H1 (cell line): ENCODE results near the gene CNTN6. TPM values are rescaled to one million over a fixed set of nuclear protein-coding genes. Genes with fewer than 3 reads are reported as not detected.

ENCODE experiments used
- CTCF ChIA-PET: fragments of 300-600 bp; sonication (Branson Sonifier 250); formaldehyde crosslinking; loops from one replicate; lab custom pipeline; 2021; ENCODE audit not compliant: partially characterized antibody; lab: Charles Lee
- POLR2A ChIA-PET: fragments of 300-600 bp; sonication (Branson Sonifier 250); formaldehyde crosslinking; loops from one replicate; lab custom pipeline; 2021; ENCODE audit warnings: inconsistent platforms; ENCODE audit not compliant: partially characterized antibody; lab: Charles Lee
- DNase-seq, 2 experiments: peaks; one replicate each; pipeline versions ENCODE4 v3.0.0 to v3.0.0-alpha.2; 2010 to 2022; ENCODE audit warnings: low spot score in 2 of 2, low read depth in 1 of 2, mixed read lengths in 1 of 2
- FAIRE-seq: peaks from 2 replicates; lab custom pipeline; 2011; peaks lifted over from hg19 to GRCh38; lab: Jason Lieb, UNC
- H2AFZ ChIP-seq: 2 replicates; pipeline ENCODE4 v1.8.1; 2012; ENCODE audit warnings: low read length, inconsistent platforms
- H2AK5ac ChIP-seq: 2 replicates; pipeline ENCODE4 v1.6.1; 2013; ENCODE audit warnings: low read depth, low read length
- H2BK120ac ChIP-seq: replicated peaks from 2 replicates; pipeline ENCODE3; 2013; ENCODE audit warnings: low read depth, low read length, inconsistent platforms
- H2BK12ac ChIP-seq: 2 replicates; pipeline ENCODE4 v1.6.1; 2013; ENCODE audit warnings: low read depth, low read length
- H2BK15ac ChIP-seq: 2 replicates; pipeline ENCODE4 v1.6.1; 2013; ENCODE audit warnings: low read length
- H2BK20ac ChIP-seq: 2 replicates; pipeline ENCODE4 v1.6.1; 2013; ENCODE audit warnings: low read length
- H2BK5ac ChIP-seq: 2 replicates; pipeline ENCODE4 v1.6.1; 2013; ENCODE audit warnings: low read depth, low read length
- H3K14ac ChIP-seq: 2 replicates; pipeline ENCODE4 v1.6.1; 2013; ENCODE audit warnings: inconsistent platforms; ENCODE audit not compliant: insufficient read length
- H3K18ac ChIP-seq: 2 replicates; pipeline ENCODE4 v1.6.1; 2013; ENCODE audit warnings: low read length; ENCODE audit errors: extremely low read depth
- H3K23ac ChIP-seq: 2 replicates; pipeline ENCODE4 v1.6.1; 2013; ENCODE audit warnings: inconsistent platforms; ENCODE audit not compliant: insufficient read length
- H3K23me2 ChIP-seq: 2 replicates; pipeline ENCODE4 v1.6.1; 2013; ENCODE audit warnings: low read depth, low read length
- H3K27ac ChIP-seq: 2 replicates; pipeline ENCODE4 v1.6.1; 2011; ENCODE audit warnings: low read depth, low read length, inconsistent platforms
- H3K27me3 ChIP-seq, 4 experiments: replicated peaks in 1 of 4; 1 replicate in 1 of 4; 2 replicates in 3 of 4; pipeline versions ENCODE4 v1.6.1 to v1.8.1; 2011 to 2013; ENCODE audit warnings: low read length in 3 of 4, mild to moderate bottlenecking in 3 of 4, inconsistent platforms in 2 of 4, mixed read lengths in 2 of 4, moderate library complexity in 1 of 4; ENCODE audit not compliant: control insufficient read depth in 3 of 4, insufficient read depth in 3 of 4; ENCODE audit errors: extremely low read depth in 1 of 4
- H3K36me3 ChIP-seq, 4 experiments: 2 replicates each; pipeline versions ENCODE4 v1.6.1 to v1.8.1; 2011 to 2013; ENCODE audit warnings: mild to moderate bottlenecking in 4 of 4, low read length in 3 of 4, moderate library complexity in 2 of 4, control low read depth in 1 of 4, inconsistent platforms in 1 of 4; ENCODE audit not compliant: insufficient read depth in 4 of 4, control insufficient read depth in 2 of 4
- H3K4ac ChIP-seq: replicated peaks from 2 replicates; pipeline ENCODE3; 2013; ENCODE audit warnings: low read length, low read depth, mixed read lengths, inconsistent platforms; ENCODE audit not compliant: insufficient read length
- H3K4me1 ChIP-seq, 4 experiments: replicated peaks in 1 of 4; 1 replicate in 1 of 4; 2 replicates in 3 of 4; pipeline versions ENCODE4 v1.6.1 to v1.8.1; 2011 to 2013; ENCODE audit warnings: low read length in 3 of 4, inconsistent platforms in 2 of 4, mixed read lengths in 1 of 4; ENCODE audit not compliant: insufficient read depth in 4 of 4, control insufficient read depth in 3 of 4
- H3K4me2 ChIP-seq, 2 experiments: 2 replicates each; pipeline versions ENCODE4 v1.6.1 to v1.8.1; 2011 to 2013; ENCODE audit warnings: low read depth in 2 of 2, low read length in 2 of 2, control low read depth in 1 of 2, inconsistent platforms in 1 of 2, mild to moderate bottlenecking in 1 of 2; ENCODE audit not compliant: insufficient read depth in 1 of 2
- H3K4me3 ChIP-seq, 4 experiments: fragments of 200-600, 300-600 bp in 1 of 4; sonication (generic), shearing (Covaris generic), sonication (Bioruptor Twin) in 1 of 4; 2 replicates each; pipeline versions ENCODE4 v1.5.1 to v1.8.1; 2011 to 2016; ENCODE audit warnings: low read length in 4 of 4, low read depth in 3 of 4, control low read depth in 2 of 4, inconsistent platforms in 2 of 4, mild to moderate bottlenecking in 2 of 4, mixed read lengths in 1 of 4, moderate library complexity in 1 of 4; ENCODE audit not compliant: insufficient read depth in 2 of 4; ENCODE audit errors: extremely low read depth in 1 of 4
- H3K56ac ChIP-seq: replicated peaks from 2 replicates; pipeline ENCODE3; 2013; ENCODE audit warnings: low read depth, mild to moderate bottlenecking, mixed read lengths, low read length, inconsistent platforms; ENCODE audit not compliant: insufficient read length
- H3K79me1 ChIP-seq: 2 replicates; pipeline ENCODE4 v1.6.1; 2013; ENCODE audit warnings: low read depth, low read length, control low read depth
- H3K79me2 ChIP-seq, 2 experiments: 2 replicates each; pipeline versions ENCODE4 v1.6.1 to v1.8.1; 2012 to 2013; ENCODE audit warnings: low read length in 2 of 2, mild to moderate bottlenecking in 2 of 2, inconsistent platforms in 1 of 2; ENCODE audit not compliant: insufficient read depth in 2 of 2, control insufficient read depth in 1 of 2
- H3K9ac ChIP-seq, 4 experiments: replicated peaks in 1 of 4; 1 replicate in 1 of 4; 2 replicates in 3 of 4; pipeline versions ENCODE4 v1.6.1 to v1.8.1; 2011 to 2013; ENCODE audit warnings: low read depth in 3 of 4, low read length in 3 of 4, control low read depth in 2 of 4, mild to moderate bottlenecking in 2 of 4, moderate library complexity in 2 of 4, inconsistent platforms in 1 of 4; ENCODE audit errors: extremely low read depth in 1 of 4
- H3K9me3 ChIP-seq, 2 experiments: 2 replicates each; pipeline versions ENCODE4 v1.6.1 to v1.8.1; 2012 to 2013; ENCODE audit warnings: mild to moderate bottlenecking in 2 of 2, moderate library complexity in 2 of 2, control low read depth in 1 of 2, inconsistent platforms in 1 of 2, low read depth in 1 of 2, low read length in 1 of 2, mixed read lengths in 1 of 2; ENCODE audit not compliant: insufficient read depth in 2 of 2
- H4K20me1 ChIP-seq, 2 experiments: replicated peaks in 1 of 2; 2 replicates each; pipeline versions ENCODE3 to v1.8.1; 2011 to 2013; ENCODE audit warnings: inconsistent platforms in 2 of 2, low read length in 2 of 2, mild to moderate bottlenecking in 1 of 2; ENCODE audit not compliant: insufficient read depth in 2 of 2, control insufficient read depth in 1 of 2
- H4K5ac ChIP-seq: 2 replicates; pipeline ENCODE4 v1.6.1; 2013; ENCODE audit warnings: low read length, low read depth, mixed read lengths, inconsistent platforms; ENCODE audit not compliant: insufficient read length
- H4K8ac ChIP-seq: 2 replicates; pipeline ENCODE4 v1.8.0; 2013; ENCODE audit warnings: mild to moderate bottlenecking, moderate library complexity, low read length, inconsistent platforms; ENCODE audit not compliant: insufficient read depth; ENCODE audit errors: extremely low read depth
- H4K91ac ChIP-seq: replicated peaks from 2 replicates; pipeline ENCODE3; 2013; ENCODE audit warnings: low read length, mixed read lengths, inconsistent platforms; ENCODE audit not compliant: insufficient read length
- SAP30 ChIP-seq: fragments of 300-600 bp; sonication (generic); IDR thresholded peaks from 2 replicates; pipeline ENCODE4 v1.7.1; 2012; ENCODE audit warnings: low read length, moderate library complexity, mild to moderate bottlenecking, inconsistent platforms; ENCODE audit not compliant: insufficient read depth, insufficient replicate concordance
- WGBS, 2 experiments: shearing (Covaris generic) in 1 of 2; methylation state at CpG; one replicate each; pipeline versions ENCODE4 v1.1.6 to v1.1.7; 2013 to 2015; ENCODE audit warnings: low lambda C conversion rate in 2 of 2, mixed read lengths in 2 of 2, inconsistent platforms in 1 of 2, low coverage in 1 of 2, missing lambda C conversion rate in 1 of 2; ENCODE audit not compliant: insufficient replicate concordance in 2 of 2, insufficient coverage in 1 of 2, insufficient read length in 1 of 2; ENCODE audit errors: extremely low coverage in 1 of 2, missing lambda C conversion rate in 1 of 2; 5-methylcytosine and 5-hydroxymethylcytosine counted together
- polyA plus RNA-seq, 7 experiments: library from polyadenylated mRNA; depleted of rRNA in 3 of 7; stranded (reverse) in 5 of 7; unstranded in 2 of 7; fragments of >200 nt in 5 of 7; fragments of 200-250 nt in 2 of 7; gene quantifications; 1 replicate in 5 of 7; 2 replicates in 1 of 7; 4 replicates in 1 of 7; pipeline versions ENCODE4 v1.2.1 to v1.2.3, GENCODE V29; 2011 to 2013; ENCODE audit warnings: missing spikeins in 2 of 7, mixed read lengths in 2 of 7
- total RNA-seq: library from RNA; stranded (reverse); fragmentation: NEBNext Ultra II Directional; extraction: Animal tissue kit (Norgen Biotek cat#: 25700); gene quantifications from 2 replicates; pipeline ENCODE4 v1.2.1, GENCODE V29; 2021

The CNTN6 gene
- total and polyA plus RNA-seq, 2 of the 8 experiments (the other 6 are each of a cell fraction or from before 2014, with no cell fraction given), result not detected

DNA sequence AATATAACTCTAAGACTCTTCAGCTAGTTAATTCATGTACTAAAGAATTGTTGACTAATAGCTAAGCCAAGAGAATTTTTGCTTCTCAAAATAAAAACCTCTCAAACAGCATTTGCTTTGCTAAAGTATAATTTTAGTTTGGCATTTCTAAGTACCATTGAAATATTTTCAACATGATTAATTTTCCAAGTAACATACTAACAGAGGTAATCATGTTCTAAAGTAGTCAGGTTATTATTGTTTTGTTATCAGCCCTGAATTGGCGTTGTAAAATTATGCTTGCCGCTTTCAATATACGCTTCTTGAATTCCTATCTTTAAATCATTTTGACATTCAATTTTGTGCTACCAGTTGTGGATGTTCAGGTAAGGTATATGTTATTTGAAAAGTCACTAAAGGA is 134.3 kb downstream of the CNTN6 start:
- Histone ChIP-seq H3K9ac (no peak overlapping the region), H3K4ac (no peak overlapping the region), H4K20me1 (no peaks in the 10 kb centered on the region), H2BK20ac (no peak overlapping the region), H2BK12ac (no peak overlapping the region), H3K36me3 (no peaks in the 10 kb centered on the region), H3K4me3 (no peak overlapping the region), H3K56ac (no peak overlapping the region), H2BK5ac (no peak overlapping the region), H2AK5ac (no peak overlapping the region), H4K8ac (no peak overlapping the region), H3K4me2 (no peak overlapping the region), H3K18ac (no peak overlapping the region), H3K27ac (no peak overlapping the region), H4K91ac (no peak overlapping the region), H2BK15ac (no peak overlapping the region), H2AFZ (no peak overlapping the region), H3K4me1 (no peaks in the 10 kb centered on the region), H3K79me2 (no peaks in the 10 kb centered on the region), H3K23me2 (no peaks in the 10 kb centered on the region), H3K9me3 (no peaks in the 10 kb centered on the region), H4K5ac (no peak overlapping the region), H3K14ac (no peak overlapping the region), H2BK120ac (no peak overlapping the region), H3K27me3 (no peaks in the 10 kb centered on the region), H3K23ac (no peak overlapping the region), H3K79me1 (no peaks in the 10 kb centered on the region)
- CTCF ChIA-PET, result no interaction called here
- FAIRE-seq, result no peak
- WGBS, 2 experiments, result 95% methylated on average over 3 of the region's 3 CpGs; no CpG with 5 or more reads in 1 of the 2 experiments
- no peak for DNase-seq
- POLR2A ChIA-PET, result no interaction called here
- no peak for TF ChIP-seq SAP30
